T follicular helper cell (primary cell): ENCODE results near the gene RSPH3.
"Not testable (repeated sequence)": the region's sequence is repeated elsewhere in the genome, so short reads cannot be mapped to it uniquely, and the experiment has no call there.

Experiments used
- DNase-seq: peaks from one replicate; pipeline ENCODE4 v3.0.0-alpha.2; 2020; ENCODE audit warnings: low read depth

The RSPH3 gene

DNA sequence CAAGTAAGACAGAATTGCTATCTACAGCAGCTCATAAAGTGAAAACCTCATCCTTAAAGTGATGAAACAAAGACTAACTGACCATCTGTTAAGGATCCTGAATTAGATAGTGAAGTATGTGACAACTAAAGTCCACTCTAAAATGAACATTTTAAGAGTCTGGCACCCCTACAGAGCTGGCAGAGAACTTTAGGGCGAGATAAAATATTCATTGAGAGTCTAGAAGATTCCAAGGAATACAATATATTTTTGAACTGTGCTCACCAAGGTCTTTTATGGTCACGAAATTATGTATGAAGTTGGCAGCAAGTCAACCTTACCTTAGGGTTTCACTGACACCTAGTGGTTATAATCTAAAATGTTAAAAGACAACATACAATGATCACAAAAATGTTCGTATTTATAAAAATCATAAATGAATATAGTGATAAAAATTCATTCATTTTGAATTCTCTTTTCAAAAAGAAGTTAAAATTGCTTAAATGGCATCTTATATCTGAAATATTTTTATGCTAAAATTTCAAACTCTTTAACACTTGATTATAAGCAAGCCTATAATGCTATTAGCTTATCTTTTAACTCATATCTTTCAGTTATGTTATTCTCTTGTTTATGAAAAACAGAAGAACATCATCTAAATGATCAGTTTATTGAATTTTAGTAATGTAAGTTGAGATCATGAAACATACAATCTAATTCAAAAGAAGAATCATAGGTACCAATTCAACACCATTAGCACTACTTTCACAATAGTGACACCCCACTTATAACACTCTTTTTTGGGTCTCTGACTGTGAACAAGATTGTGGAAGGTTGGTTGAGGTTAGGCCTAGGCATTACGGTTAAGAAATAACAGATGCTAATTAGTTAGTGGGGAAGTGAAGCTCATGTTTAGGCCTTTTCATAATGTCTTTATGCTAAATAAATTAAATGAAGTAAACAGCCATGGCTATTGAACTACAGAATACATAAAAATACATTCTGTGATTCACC, 27.5 kb downstream of the RSPH3 start:
- no peak for DNase-seq

DNA sequence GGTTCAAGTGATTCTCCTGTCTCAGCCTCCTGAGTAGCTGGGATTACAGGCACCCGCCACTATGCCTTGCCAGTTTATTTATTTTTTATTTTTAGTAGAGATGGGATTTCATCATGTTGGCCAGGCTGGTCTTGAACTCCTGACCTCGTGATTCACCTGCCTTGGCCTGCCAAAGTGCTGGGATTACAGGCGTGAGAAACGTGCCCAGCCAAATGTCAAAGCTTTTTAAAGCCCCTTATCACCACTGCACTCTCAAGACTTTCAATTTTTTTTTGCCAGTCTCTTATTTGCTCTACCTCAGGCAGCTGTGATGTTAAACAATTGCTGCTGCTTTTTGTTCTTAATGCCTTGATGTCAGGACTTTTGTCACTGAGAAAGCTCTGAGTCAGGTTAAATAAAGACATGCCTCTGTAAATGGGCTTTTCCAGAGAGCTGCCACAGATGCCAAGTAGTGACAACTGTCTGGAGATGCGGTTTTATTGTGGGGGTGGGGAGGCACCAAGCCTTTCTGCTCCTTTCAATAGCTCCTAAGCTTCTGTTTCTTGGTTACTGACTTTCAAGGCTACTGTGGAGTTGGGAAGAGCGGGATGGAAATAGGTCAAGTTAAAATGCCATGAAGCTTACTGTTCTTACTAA, 29.2 kb downstream of the RSPH3 start:
- no peak for DNase-seq

DNA sequence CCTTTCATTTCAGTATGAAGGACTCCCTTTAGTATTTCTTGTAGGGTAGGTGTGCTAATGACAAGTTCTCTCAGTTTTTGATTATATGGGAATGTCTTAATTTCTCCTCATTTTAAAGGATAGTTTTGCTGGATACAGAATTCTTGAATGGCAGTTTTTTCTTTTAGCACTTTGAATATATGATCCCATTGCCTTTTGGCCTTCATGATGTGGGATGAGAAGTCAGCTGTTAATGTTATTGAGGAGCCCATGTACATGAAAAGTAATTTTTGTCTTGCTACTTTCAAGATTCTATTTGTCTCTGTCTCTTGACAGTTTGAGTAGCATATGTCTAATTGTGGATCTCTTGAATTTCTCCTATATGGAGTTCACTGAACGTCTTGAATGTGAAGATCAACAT, 30.9 kb downstream of the RSPH3 start:
- no peak for DNase-seq

DNA sequence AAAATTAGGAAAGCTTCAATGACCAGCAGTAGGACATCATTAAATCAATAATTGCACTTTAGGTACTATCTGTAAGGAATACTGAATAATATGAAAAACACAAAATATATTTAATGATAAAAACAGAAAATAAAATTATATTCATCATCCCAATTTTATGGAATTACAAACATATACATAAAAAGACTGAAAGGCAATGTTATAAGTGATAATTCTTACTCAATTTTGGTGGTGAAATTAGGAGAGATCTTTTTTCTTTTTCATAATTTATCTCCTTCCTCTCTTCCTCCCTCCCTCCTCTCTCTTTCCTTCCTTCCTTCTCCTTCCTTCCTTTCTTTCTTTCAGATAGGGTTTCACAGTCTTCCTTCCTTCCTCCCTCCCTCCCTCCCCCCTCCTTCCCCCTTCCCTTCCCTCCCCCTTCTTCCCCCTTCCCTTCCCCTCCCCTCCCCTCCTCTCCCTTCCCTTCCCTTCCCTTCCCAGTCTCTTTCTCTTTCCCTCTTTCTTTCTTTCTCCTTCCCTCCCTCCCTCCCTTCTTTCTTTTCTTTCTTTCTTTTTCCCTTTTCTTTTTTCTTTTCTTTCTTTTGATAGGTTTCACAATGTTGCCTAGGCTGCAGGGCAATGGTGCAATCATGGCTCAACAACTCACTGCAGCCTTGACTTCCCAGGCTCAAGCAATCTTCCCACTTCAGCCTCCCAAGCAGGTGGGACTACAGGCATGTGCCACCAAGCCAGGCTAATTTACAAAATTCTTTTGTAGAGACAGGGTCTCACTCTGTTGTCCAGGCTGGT, 36.8 kb downstream of the RSPH3 start:
- no peak for DNase-seq

DNA sequence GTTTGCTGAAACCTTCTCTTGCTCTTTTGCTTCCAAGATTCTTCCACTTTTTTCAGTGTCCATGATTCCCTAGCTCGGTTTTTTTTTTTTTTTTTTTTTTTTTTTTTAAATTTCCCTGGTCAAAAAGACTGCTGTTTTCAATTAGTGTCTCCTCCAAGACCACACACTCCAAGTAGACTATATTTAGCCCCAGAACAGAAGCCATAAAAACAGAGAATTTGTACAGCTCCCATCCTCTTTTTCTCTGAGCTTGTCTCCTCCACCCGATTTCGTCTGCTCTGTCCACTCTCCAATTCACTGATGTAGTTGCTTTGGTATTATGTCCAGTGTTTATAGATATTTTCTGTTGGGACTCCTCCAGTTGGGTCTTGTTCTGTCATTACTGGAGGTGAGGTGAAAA, 37.6 kb downstream of the RSPH3 start:
- no peak for DNase-seq

DNA sequence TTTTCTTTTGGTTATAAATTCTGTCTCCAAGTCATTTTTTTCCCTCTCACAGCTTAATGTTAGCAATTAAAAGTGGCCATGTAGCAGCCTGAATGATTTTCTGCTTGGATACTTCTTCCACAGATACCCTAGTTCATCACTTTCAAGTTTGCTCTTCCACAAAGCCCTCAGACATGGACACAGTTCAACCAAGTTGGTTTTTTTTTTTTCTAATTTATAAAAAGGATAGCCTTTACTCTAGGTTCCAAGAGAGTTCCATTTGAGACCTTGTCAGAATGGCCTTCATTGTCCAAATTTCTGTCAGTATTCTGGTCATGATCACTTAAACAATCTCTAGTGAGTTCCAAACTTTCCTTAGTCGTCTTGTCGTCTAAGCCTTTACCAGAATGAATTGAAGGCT, 40.0 kb downstream of the RSPH3 start:
- no peak for DNase-seq

DNA sequence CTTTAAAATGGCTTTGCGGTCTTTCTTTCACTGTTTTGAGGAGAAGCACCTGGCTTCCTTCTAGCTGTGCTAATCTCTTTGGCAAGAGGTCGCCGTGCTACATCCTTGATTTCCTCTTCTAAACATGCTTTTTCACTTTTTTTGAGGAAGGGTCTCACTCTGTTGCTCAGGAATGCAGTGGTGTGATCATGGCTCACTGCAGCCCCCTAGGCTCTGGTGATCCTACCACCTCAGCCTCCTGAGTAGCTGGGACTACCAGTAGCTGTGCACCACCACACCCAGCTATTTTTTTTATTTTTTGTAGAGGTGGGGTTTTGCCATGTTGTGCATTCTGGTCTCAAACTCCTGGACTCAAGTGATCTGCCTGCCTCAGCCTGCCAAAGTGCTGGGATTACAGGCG, 40.5 kb downstream of the RSPH3 start:
- no peak for DNase-seq

DNA sequence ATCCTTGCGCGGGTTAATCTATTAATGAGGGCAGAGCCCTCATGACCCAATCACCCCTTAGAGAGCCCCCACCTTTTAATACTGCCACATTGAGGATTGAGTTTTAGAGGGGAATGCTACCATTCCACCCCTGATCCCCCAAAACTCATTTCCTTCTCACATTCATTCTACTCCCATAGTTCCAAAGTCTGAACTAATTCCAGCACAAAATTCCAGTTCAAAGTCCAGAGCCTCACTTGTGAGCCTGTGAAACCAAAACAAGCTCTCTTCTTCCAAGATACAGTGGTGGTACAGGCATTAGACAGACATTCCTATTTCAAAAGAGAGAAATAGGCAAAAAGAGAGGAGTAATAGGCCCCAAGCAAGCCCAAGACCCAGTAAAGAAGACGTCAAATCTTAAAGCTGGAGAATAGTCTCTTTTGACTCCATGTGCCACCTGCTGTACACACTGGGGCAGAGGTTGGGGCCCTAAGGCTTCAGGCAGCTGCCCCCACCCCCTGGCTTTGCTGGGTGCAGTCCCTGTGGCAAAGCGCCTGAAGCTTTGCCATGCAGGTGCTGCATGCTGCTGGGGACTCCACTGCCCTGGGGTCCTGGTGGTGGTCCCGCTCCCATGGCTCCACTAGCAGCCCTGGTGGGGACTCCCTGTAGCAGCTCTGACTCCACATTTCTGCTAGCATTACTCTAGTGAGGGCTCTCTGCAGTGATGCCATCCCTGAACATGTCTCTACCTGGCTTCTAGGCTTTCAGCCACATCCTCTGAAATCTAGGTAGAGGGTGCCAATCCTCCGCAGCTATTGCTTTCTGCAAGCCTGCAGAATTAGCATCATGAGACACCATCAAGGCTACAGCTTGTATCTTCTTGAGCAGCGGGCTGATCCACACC, 41.3 kb downstream of the RSPH3 start:
- DNase-seq = peak; percentile 14

DNA sequence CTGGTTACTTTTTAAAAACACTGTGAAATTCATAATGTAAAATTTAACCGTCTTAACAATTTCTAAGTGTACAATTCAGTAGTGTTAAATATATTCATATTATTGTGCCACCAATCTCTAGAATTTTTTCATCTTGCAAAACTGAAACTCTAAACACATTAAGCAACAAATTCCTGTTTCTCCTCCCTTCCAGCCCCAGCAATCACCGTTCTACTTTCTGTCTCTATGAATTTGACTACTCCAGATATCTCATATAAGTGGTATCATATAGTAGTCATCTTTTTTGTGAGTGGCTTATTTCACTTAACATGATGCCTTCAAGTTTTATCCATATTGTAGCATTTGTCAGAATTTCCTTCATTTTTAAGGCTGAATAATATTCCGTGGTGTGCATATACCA, 44.7 kb downstream of the RSPH3 start:
- DNase-seq = no peak

DNA sequence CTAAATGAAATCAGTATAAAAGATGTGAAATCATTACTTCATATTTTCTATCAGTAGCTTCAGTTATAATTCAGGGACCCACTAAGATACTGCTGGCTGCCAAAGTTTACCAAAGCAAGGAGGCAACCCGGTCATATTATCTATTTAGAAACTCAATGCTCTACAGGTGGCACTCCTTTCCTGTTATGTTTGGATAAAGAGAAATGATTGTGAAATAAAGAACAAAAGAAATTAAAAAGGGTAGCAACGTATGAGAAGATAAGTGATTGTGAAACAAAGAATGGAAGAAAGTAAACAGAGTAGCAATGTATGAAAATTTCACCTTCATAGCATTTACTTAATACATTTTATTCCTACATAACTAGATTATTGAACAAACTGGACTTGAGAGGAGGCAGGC, 45.2 kb downstream of the RSPH3 start:
- DNase-seq = no peak

DNA sequence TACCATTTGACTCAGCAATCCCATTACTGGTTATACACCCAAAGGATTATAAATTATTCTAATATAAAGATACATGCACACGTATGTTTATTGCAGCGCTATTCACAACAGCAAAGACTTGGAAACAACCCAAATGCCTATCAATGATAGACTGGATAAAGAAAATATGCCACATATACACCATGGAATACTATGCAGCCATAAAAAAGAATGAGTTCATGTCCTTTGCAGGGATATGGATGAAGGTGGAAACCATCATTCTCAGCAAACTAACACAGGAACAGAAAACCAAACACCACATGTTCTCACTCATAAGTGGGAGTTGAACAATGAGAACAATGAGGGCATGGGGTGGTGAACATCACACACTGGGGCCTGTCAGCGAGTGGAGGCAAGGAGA, 48.0 kb downstream of the RSPH3 start:
- not testable (repeated sequence) for DNase-seq

DNA sequence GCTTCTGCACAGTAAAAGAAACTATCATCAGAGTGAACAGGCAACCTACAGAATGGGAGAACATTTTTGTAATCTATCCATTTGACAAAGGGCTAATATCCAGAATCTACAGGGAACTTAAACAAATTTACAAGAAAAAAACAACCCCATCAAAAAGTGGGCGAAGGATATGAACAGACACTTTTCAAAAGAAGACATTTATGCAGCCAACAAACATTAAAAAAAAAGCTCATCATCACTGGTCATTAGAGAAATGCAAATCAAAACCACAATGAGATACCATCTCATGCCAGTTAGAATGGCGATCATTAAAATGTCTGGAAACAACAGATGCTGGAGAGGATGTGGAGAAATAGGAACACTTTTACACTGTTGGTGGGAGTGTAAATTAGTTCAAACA, 48.4 kb downstream of the RSPH3 start:
- not testable (repeated sequence) for DNase-seq

DNA sequence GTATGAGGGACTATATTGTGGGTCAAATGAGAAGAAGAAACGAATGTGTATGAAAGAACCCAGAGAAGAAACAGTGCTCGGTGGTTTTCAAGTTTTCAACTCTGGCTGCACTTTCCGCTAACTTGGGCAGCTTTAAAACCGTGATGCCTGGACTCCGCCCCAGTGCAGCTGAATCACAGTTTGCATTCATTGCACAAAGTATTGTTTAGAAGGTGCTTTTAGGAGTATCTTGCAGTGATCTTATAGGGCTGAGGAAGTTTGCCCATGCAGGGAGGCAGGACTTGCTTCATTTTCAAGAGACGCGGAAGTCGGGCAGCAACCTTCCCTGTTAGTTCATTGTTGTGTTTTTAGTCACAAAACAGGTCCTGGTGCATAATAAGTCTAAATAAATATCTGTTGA, 52.7 kb downstream of the RSPH3 start:
- no peak for DNase-seq

DNA sequence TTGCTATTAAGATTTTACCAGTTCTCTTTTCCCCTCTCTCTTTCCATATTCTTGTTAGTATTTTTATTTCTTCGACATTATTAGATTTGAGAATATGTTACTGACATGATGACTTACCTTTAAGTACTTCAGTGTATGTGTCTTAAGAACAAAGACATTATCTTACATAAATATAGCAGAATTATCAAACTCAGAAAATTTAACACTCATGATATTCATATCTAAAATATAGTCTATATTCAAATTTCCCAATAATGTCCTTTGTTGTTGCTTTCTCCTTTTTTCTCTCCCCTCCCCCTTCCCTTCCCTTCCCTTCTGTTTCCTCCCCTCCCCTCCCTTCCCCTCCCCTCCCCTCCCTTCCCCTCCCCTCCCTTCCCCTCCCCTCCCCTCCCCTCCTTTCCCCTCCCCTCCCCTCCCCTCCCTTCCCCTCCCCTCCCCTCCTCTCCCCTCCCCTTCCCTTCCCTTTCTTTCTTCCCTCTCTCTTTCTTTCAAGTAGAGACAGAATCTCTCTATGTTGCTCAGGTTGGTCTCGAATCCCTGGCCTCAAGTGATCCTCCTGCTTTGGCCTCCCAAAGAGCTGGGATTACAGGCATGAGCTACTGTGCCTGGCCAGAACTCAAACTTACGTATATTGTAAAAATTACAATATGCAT, 56.5 kb downstream of the RSPH3 start:
- DNase-seq = no peak

DNA sequence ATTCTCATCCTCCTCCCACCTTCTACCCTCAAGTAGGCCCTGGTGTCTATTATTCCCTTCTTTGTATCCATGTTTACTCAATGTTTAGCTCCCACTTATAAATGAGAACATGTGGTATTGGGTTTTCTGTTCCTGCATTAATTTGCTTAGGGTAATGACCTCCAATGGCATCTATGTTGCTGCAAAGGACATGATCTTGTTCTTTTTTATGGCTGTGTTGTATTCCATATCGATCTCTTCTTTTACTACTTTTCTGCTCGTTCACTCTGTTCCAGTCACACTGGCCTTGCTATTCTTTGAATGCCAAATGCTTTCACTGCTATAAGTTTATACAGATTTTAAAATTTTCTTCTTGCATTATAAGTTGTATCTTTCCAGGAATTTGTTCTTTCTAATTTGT, 57.7 kb downstream of the RSPH3 start:
- no peak for DNase-seq

DNA sequence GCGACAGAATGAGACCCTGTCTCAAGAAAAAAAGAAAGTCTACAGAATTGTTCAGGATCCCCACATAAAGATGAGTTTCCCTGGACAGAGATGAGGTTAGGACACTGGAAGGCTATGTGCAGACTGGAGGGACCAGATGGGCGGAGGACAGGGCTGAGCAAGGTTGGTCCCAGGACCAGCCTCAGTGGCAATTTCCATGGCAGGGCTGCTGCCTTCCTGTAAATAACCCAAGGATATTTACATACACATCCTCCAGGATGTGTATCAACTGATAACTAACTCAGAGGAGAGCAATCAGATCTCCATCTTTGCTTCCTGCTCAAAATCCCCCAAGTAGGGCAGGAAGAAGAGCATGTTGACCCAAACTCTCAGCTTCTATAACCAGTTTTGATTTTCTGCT, 58.8 kb downstream of the RSPH3 start:
- no peak for DNase-seq

DNA sequence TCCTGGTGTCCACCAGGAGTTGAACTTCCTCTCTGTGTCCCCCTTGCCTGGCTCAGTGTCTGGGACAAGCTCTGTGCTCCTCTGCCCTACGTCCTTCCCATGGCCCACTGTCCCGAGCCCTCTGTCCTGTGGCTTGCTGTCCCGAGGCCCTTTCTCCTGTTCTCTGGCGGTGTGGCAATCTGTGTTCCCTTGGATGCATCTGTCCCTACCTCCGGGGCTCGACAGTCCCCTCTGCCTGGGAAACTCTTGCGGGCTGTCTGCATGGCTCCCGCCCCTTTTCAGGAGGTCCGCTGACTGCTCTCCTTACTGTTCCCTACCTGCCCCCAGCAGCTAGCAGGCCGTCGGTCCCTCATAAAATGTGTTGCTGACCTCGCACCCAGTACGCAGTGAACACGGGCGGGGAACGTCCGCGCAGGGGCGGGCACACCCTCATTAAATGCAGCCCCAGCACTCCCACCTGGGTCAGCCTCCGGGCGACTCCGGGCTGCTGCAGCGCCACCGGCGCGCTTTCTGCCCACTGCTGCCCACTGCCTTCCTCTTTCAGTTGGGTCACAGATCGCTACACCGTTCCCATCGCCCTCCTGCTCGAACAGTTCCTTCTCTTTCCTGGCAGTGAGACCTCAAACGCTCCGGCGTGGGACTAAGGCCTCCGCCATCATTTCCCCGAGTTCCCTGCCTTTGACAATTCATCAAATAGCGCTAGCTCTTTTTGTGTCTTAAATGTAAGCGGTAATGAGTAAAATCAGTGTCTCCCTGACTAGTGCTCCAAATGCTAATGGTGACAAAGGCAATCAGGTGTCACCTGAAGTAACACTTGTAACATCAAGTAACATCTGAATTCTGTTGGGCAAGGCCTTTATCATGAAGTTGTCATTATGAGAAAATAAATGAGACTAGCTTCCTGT, 60.5 kb downstream of the RSPH3 start:
- DNase-seq = no peak

DNA sequence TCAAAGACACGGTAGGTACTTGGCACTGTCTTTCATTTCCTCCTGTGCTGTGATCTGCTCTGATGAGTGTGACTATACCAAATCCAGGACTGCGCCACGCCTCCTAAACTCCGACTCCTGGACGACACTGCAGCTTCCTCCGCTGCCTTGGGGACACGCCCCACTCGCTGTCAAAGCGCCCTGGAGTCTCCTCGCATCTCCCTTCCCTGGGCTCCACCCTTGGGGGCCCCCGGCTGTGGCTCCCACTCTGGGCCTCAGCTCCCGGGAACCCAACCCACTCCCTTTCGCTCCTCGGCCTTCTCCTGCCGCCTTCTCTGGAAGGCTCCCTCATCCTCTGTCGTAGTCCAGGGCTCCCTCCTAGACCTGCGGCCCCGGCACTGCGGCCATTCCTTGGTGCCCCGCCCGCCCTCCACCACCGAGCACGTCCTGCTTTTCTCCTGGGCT, 61.2 kb downstream of the RSPH3 start:
- DNase-seq = no peak

DNA sequence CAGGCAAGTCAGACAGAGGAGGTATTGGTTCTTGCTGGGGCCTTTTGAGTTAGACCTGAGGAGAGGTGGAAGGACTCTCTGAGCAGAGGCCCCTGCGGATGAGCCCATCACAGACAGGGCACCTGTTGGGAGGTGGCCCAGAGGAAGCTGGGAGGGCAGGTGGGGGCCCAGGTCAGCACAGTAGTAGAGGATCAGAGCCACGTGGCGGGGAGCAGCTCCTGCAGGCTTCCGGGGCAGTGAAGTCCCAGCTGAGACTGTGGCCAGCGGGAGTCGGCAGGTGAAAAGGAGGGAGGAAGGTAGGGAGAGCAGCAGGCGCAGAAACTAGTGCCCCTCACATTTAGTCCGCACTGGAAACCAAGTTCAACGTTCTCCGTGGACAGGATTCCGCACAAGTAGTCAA, 61.8 kb downstream of the RSPH3 start:
- DNase-seq = no peak

DNA sequence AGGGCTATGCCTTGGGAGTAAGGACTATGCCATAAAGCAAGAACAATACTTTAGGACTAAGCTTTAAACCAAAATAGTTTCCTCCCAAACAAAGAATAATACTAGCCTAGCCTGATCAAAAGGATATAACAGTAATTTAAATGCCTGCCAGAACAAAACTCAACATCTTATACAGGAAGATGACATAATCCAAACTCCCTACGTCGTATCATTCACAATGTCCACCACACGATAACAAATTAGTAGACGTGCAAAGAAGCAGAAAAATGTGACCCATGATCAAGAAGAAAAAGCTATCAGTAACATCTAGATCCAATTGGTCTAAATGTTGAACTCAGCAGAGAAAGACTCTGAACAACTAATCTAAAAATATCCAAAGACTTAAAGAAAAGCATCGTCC, 65.8 kb downstream of the RSPH3 start:
- no peak for DNase-seq
